ENCODE data around the gene ARL4C. TPM values are rescaled to one million over a fixed set of nuclear protein-coding genes. Genes with fewer than 3 reads are reported as not detected.

Gene ARL4C
- polyA plus RNA-seq, 1 of the 3 experiments (the other 2 are of a cell fraction) = 24.0 TPM

- H3K27me3 ChIP-seq (ENCODE audit: insufficient read depth) = no peaks in the 10 kb centered on the region
- 79% methylated on average over 5 of the region's 5 CpGs for WGBS (ENCODE audit: low lambda C conversion rate)
- TF ChIP-seq IRF3 (IDR thresholded peaks at IDR 0.05; ENCODE audit: low read depth, low read length) (no peak), POLR2AphosphoS5 (IDR thresholded peaks at IDR 0.05; ENCODE audit: low read depth, low read length) (0 out of 2 replicates have a peak, but pooled peaks have one; percentile 2)
- H3K36me3 ChIP-seq (replicated peaks in 1 of 2; ENCODE audit: control insufficient read depth in 1 of 2, insufficient read depth in 2 of 2, low read length in 1 of 2) = peaks cover 0 to 4% of the 10 kb centered on the region in 2 experiments
- POLR2A ChIA-PET = no interaction called here
- peaks cover 5% of the 10 kb centered on the region for H3F3A ChIP-seq (replicated peaks; ENCODE audit: insufficient read depth)
- H2AFZ ChIP-seq (ENCODE audit: low read depth) = no peak overlapping the region
- CTCF ChIA-PET = interaction anchor here (0.7 to 1.7 kb wide), 2 partner anchors 53 to 357 kb away, joined by 3 to 5 read pairs; no protein-coding TSS in a partner anchor
- H3K27ac ChIP-seq (ENCODE audit: low read depth in 2 of 2, low read length in 1 of 2) = no peak overlapping the region
- H3K4me1 ChIP-seq (ENCODE audit: control insufficient read depth in 1 of 2, insufficient read depth in 2 of 2, low read depth in 1 of 2, low read length in 1 of 2) = peaks cover 0 to 21% of the 10 kb centered on the region in 2 experiments; a peak in 2 of 4 replicates
- no peak overlapping the region for H3K4me3 ChIP-seq (ENCODE audit: low read depth in 2 of 2, low read length in 1 of 2)
- H3K9ac ChIP-seq = no peak overlapping the region
- no peaks in the 10 kb centered on the region for H3K9me3 ChIP-seq
- 0 out of 2 replicates have a peak overlapping the region, but pooled peaks have one; percentile 94 for H3K4me2 ChIP-seq
- peaks cover 50% of the 10 kb centered on the region for H4K20me1 ChIP-seq (ENCODE audit: insufficient read depth)
- no peak for DNase-seq
- peaks cover 57% of the 10 kb centered on the region for H3K79me2 ChIP-seq (ENCODE audit: insufficient read depth)
- no peaks in the 10 kb centered on the region for H3K9me2 ChIP-seq
Measured at GRCh38 chr2:234491897-234492296, 5.0 kb downstream of the ARL4C start.

GRCh38 chr2:234491281-234491680 lies 5.6 kb downstream of the ARL4C start:
- POLR2A ChIA-PET = no interaction called here
- H3K4me2 ChIP-seq = no peak overlapping the region

More at GRCh38 chr2:234491281-234491680, 5.6 kb downstream of the ARL4C start:
- Histone ChIP-seq H3K27me3 (ENCODE audit: insufficient read depth) (no peaks in the 10 kb centered on the region), H2AFZ (ENCODE audit: low read depth) (no peak overlapping the region), H3K9me2 (no peaks in the 10 kb centered on the region), H3K4me3 (ENCODE audit: low read depth in 2 of 2, low read length in 1 of 2) (no peak overlapping the region), H3K9me3 (no peaks in the 10 kb centered on the region), H3K9ac (no peak overlapping the region), H3K27ac (ENCODE audit: low read depth in 2 of 2, low read length in 1 of 2) (no peak overlapping the region), H3K79me2 (ENCODE audit: insufficient read depth) (peaks cover 56% of the 10 kb centered on the region), H4K20me1 (ENCODE audit: insufficient read depth) (peaks cover 50% of the 10 kb centered on the region), H3K36me3 (replicated peaks in 1 of 2; ENCODE audit: control insufficient read depth in 1 of 2, insufficient read depth in 2 of 2, low read length in 1 of 2) (peaks cover 0 to 4% of the 10 kb centered on the region in 2 experiments), H3K4me1 (ENCODE audit: control insufficient read depth in 1 of 2, insufficient read depth in 2 of 2, low read depth in 1 of 2, low read length in 1 of 2) (peaks cover 0 to 20% of the 10 kb centered on the region in 2 experiments; a peak in 2 of 4 replicates), H3F3A (replicated peaks; ENCODE audit: insufficient read depth) (peaks cover 5% of the 10 kb centered on the region)
- CTCF ChIA-PET = no interaction called here
- DNase-seq = no peak
- WGBS (ENCODE audit: low lambda C conversion rate) = 97% methylated on average over 4 of the region's 4 CpGs
- TF ChIP-seq FOSL2 (IDR thresholded peaks at IDR 0.05; ENCODE audit: borderline replicate concordance, low read depth) = no peak
- TF ChIP-seq YY1 (IDR thresholded peaks at IDR 0.05; ENCODE audit: low read depth) = no peak
- no peak for TF ChIP-seq MAX (IDR thresholded peaks at IDR 0.05; ENCODE audit: low read depth)
- no peak for TF ChIP-seq SIN3A (IDR thresholded peaks at IDR 0.05; ENCODE audit: borderline replicate concordance, low read depth, low read length)
- no peak for TF ChIP-seq GABPA (IDR thresholded peaks at IDR 0.05; ENCODE audit: low read depth)
- no peak for TF ChIP-seq FOXJ3 (CRISPR knock-in tag; IDR thresholded peaks at IDR 0.05)
- no peak for TF ChIP-seq IRF3 (IDR thresholded peaks at IDR 0.05; ENCODE audit: low read depth, low read length)
- no peak for TF ChIP-seq USF1 (IDR thresholded peaks at IDR 0.05; ENCODE audit: borderline replicate concordance, low read depth)
- TF ChIP-seq TEAD4 (IDR thresholded peaks at IDR 0.05; ENCODE audit: borderline replicate concordance, insufficient read depth) = no peak
- no peak; the same call in 1 of the 2 replicates for TF ChIP-seq POLR2AphosphoS5 (IDR thresholded peaks at IDR 0.05; ENCODE audit: low read depth, low read length)

Data from SK-N-SH (cell line).